HG03060 (cell line): ENCODE measurements around the gene UBAC2.

Source experiments
- ATAC-seq: cut with Tn5 transposase; IDR thresholded peaks from one replicate; pipeline ENCODE4 v1.9.1; 2021; ENCODE audit warnings: low read depth, moderate number of reproducible peaks; ENCODE audit not compliant: unreplicated experiment

UBAC2 gene

DNA sequence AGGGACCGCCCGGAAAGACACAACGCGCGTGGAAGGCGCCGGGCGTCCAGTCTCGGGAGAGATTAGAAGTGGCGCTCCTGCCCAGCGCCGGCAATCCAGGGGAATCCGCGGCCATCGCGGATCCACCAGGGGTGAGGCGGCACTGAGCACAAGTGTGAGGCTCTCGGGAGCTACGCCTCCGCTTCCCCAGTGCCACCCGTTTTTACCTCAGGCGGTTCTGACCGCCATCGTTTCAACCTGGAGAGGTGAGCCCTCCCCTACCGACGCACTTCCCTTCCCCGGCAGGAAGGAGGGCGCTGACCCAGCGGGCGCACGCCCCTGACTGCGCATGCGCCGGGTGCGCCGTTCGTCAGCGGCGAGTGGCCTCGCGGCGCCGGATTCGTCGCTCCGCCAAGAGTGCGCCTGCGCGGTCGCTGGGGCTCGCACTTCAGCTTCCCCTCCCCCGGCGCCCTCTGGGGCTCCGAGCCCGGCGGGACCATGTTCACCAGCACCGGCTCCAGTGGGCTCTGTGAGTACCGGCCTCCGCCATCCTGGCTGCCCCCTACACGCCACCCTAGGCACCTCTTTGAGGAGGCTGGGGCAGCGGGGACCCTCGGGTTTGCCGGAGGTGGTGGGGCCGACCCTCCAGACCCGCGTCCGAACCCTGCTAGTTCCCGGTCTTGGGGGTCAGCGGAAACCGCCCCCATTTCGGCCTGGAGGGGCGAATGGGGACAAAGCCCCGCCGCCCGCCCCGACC lies at the start of gene UBAC2:
TSS of gene UBAC2 (plus strand) at position 423 of the 736 bp plus-strand sequence. CDS start at position 478, 55 bp downstream.
- ATAC-seq = peak; percentile 40

GRCh38 chr13:99151516-99151915 lies 49.1 kb upstream of the UBAC2 start:
- ATAC-seq = peak; percentile 89

- no peak for ATAC-seq
These were observed 47.4 kb upstream of the UBAC2 start for GRCh38 chr13:99153219-99153618.

DNA sequence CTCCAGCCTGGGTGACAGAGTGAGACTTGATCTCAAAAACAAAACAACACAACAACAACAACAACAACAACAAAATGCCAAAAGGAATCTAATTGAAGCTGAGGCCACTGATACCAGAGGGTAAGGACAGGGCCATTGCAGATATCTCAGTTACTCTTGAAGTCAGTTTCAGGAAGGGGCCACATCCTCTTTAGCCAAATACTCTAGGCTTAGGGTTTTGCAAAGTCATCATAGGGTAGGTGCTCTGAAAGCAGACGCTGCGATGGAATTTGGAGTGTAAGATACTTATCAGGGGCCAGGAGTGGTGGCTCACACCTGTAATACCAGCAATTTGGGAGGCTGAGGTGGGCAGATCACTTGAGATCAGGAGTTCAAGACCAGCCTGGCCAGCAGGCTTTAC lies 46.6 kb upstream of the UBAC2 start:
- ATAC-seq = no peak

DNA sequence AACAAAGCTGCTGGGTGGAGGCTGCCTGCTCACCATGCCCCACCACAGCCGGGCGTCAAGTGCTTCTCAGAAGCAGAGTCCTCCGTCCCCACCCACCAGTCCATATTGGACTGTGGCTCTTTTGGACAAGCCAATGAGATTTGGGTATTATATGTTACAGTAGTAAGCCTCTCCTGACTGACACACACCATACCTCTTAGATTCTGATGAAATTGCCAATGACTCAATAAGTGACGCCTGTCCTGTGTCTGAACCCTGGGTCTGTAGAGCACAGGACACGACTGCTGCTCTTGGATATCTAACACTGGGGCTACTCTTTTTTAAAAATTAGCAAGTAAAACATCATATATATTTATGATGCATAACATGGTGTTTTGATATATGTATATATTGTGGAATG lies 44.8 kb upstream of the UBAC2 start:
- ATAC-seq = no peak

- ATAC-seq = no peak
These were observed 43.6 kb upstream of the UBAC2 start for GRCh38 chr13:99157046-99157445.

- ATAC-seq = no peak
These were observed 41.8 kb upstream of the UBAC2 start for GRCh38 chr13:99158846-99159245.

DNA sequence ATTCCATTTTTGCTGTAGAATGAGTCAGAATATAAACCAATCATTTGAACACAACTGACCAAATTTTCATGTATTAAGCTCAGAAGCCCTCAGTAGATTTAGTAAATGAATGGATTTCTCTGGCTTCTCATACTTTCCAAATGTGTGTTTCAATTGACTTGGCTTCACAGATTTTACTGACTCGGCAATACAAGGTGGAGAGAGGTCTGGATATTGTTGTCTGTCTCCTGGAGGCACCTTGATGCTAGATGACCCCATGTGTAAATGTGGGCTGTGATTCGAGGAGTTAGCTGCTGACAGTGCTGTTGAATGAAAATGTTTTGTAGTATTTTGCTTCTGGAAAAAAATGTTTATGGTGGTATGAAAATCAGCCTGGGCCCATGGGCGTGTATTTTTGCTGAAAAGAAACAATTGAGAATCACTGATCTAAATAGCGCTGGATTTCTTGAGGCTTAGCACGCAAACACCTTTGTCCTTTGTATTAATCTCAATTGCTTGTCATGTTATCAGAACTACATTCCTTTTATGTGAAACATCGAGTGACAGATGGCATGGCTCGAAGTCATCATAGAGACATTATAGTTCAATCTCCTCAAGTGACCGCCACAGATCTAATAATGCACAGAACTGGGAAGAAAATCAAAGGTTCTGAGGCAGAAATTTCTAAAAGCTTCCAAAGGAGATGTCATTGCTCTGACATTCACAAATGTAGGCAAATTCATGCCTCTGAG lies 41.2 kb upstream of the UBAC2 start:
- ATAC-seq = no peak

- no peak for ATAC-seq
These were observed 40.2 kb upstream of the UBAC2 start for GRCh38 chr13:99160415-99160814.

DNA sequence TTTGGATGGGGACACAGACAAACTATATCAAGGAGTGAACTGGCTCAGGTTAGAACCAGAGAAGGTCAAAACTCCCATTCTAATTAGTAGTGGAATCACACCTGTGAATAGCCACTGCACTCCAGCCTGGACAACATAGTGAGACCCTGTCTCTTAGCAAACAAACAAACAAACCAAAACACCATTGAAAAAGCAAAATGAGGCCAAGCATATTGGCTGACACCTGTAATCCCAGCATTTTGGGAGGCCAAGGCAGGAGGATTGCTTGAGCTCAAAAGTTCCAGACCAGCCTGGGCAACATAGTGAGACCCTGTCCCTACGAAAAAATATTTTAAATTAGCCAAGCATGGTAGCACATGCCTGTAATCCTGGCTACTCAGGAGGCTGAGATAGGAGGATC lies 39.1 kb upstream of the UBAC2 start:
- no peak for ATAC-seq

DNA sequence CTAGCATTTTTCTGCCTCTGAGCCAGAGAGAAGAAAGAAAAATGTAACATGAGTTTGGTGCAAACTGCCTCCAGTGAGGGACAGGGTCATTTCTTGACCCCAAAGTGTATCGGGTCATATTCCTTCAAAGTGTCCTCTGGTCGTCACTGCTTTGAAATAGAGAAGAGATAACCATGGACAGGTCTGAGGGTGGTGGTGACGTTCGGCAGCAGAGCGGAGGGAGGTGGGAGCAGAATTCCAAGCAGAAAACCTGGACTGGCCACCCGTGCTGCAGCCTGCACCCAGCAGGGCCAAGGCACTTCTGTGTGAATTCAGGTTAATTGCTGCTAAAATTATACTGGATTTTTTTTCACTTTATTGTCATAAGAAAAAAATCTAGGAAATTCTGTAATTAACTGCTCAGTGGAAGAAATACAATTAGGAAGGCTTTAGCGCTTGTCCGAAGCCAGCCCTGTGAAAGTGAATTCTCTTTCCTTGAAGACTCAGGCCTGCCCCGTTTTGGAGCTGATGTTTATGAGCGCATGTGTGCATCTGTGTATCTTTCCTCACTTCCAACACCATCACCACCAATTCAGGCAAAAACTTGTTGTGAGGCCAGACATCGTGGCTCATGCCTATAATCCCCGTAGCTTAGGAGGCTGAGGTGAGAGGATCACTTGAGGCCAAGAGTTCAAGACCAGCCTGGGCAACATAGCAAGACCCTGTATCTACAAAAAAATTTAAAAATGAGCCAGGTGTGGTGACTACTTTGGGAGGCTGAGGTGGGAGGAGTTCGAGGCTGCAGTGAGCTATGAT lies 37.9 kb upstream of the UBAC2 start:
- no peak for ATAC-seq

GRCh38 chr13:99164226-99164625 lies 36.4 kb upstream of the UBAC2 start:
- no peak for ATAC-seq

DNA sequence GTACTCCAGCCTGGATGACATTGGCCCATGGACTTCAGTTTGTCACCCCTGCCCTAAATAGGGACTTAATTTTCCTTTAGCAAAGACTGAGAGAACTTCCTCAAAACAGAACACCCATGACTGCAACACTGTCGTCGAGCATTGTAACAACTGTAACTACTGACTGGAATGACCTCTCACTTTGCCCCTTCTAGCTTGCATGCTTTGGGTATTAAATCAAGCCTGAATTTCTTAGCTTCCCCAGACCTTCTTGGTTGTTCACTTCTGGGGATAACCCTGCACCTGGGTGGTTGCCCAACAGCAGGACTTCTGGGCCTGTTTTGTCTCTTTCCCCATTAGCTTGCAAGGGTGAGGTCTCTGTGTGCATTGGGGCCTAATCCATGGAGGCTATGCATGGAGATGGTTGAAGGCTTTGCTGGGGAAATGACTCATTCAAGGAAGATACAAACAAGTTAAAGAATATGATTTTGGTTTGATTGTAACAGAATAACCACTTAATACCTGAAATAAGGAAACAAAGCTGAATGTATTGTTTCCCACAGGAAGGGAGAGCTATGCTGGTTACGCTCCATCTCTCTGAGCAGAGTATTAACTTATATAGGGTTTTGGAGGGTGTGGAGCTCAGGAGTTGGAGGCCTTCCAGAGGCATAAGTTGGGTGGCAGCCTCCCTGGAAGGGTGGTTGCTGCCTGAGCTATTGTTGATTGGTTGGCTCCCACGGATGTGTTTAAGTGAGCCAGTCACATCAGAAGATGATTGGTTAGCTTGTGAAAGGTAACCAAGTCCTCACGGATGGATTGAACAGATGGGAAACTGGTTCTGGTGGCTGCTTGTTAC lies 34.7 kb upstream of the UBAC2 start:
- ATAC-seq = no peak

- ATAC-seq = no peak
These were observed 27.7 kb upstream of the UBAC2 start for GRCh38 chr13:99172951-99173350.

DNA sequence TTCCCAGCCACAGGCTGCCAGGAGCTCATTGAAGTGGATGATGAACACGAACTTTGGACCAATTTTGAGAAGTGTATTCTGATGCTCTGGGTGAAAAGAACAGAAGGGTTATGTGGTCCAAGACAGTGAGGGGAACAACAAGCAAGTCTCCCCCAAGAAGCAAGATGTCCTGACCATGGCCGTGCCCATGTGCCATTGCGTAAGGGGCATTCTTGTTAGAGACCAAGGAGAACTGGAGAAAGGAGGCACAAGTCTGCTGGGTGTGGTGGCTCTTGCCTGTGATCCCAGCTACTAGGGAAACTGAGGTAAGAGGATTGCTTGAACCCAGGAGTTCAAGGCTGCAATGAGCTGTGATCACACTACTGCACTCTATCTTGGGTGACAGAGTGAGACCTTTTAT lies 27.0 kb upstream of the UBAC2 start:
- ATAC-seq = no peak

GRCh38 chr13:99174533-99175100 lies 26.0 kb upstream of the UBAC2 start:
- ATAC-seq = no peak

DNA sequence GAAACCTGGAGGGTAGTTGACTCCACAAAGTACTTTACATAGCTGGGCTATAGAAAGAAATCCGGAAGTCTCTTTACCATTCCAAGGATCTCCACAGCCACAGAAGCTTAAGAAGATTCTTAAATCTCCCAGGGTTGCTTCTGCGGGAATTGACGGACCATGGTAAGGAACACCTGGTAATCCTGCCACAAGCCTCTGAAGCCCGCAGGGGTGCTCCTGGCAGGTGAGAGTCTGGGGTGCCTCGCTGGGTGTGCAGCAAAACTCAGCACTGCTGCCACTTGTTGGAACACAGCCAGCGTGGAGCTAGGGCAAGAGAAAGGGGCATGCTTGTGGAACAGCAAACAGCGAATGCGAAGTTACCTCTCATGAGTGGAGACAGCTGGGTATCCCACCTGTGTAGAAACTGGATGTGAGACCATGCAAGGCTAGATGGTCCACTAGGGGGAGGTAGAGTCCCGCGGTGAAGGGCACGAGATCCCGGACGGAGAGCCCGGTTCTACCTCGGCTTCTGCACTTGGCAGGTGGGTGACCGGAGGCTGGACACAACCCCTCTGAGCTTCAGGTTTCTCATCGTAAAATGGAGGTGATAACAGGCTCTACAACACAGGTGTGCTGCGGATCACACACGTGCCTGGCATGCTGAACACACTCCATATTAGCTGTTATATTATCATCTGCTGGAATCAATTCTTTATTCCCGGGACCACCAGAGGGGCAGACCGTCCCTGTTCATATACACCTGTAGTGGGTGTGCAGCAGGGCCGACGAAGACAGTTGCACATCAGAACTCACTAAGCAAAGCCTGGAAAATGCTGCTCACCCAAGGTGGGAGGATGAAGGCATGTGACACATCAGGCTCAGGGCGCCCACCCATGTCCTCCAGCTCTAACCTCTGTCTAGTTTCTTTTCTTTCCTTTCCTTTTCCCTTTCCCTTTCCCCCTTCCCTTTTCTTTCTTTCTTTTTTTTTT lies 24.1 kb upstream of the UBAC2 start:
- no peak for ATAC-seq

- ATAC-seq = no peak
These were observed 22.0 kb upstream of the UBAC2 start for GRCh38 chr13:99178636-99179035.

GRCh38 chr13:99179460-99179859 lies 21.2 kb upstream of the UBAC2 start:
- no peak for ATAC-seq
